H1 (cell line): ENCODE data around the gene RPL31. TPM values are rescaled to one million over a fixed set of nuclear protein-coding genes. Genes with fewer than 3 reads are reported as not detected.
A peak's percentile ranks its signal among the peaks of the same experiment; 100 is the strongest.

ENCODE experiments used
- BRCA1 ChIP-seq: IDR thresholded peaks from 2 replicates; pipeline ENCODE4 v1.6.1; 2012; ENCODE audit warnings: low read depth, low read length, improper control_type of control experiment
- CBX5 ChIP-seq: fragments of 300-800, 300-1000 bp; sonication (generic); IDR thresholded peaks from 2 replicates; pipeline ENCODE4 v1.7.1; 2016; ENCODE audit warnings: antibody characterized with exemption, low read length, low read depth
- HDAC2 ChIP-seq, 2 experiments: fragments of 300-600 bp in 1 of 2; sonication (generic) in 1 of 2; IDR thresholded peaks; 2 replicates each; pipeline ENCODE4 v1.6.1; 2011 to 2012; ENCODE audit warnings: low read depth in 2 of 2, low read length in 2 of 2, mild to moderate bottlenecking in 2 of 2, moderate library complexity in 2 of 2, borderline replicate concordance in 1 of 2, inconsistent platforms in 1 of 2
- POLR2A ChIP-seq, 2 experiments: IDR thresholded peaks; 1 replicate in 1 of 2; 2 replicates in 1 of 2; pipeline ENCODE4 v1.6.1; 2011; ENCODE audit warnings: low read depth in 2 of 2, low read length in 2 of 2, mild to moderate bottlenecking in 2 of 2; ENCODE audit errors: control extremely low read depth in 1 of 2
- SIRT6 ChIP-seq: IDR thresholded peaks from one replicate; pipeline ENCODE4 v1.7.1; 2012; ENCODE audit warnings: low read length, inconsistent platforms
- SRF ChIP-seq: IDR thresholded peaks from 2 replicates; pipeline ENCODE4 v1.6.1; 2011; ENCODE audit warnings: mild to moderate bottlenecking, low read depth, low read length, moderate library complexity
- polyA plus RNA-seq, 7 experiments: library from polyadenylated mRNA; depleted of rRNA in 3 of 7; stranded (reverse) in 5 of 7; unstranded in 2 of 7; fragments of >200 nt in 5 of 7; fragments of 200-250 nt in 2 of 7; gene quantifications; 1 replicate in 5 of 7; 2 replicates in 1 of 7; 4 replicates in 1 of 7; pipeline versions ENCODE4 v1.2.1 to v1.2.3, GENCODE V29; 2011 to 2013; ENCODE audit warnings: missing spikeins in 2 of 7, mixed read lengths in 2 of 7
- total RNA-seq: library from RNA; stranded (reverse); fragmentation: NEBNext Ultra II Directional; extraction: Animal tissue kit (Norgen Biotek cat#: 25700); gene quantifications from 2 replicates; pipeline ENCODE4 v1.2.1, GENCODE V29; 2021
- TF ChIP-seq, protein P1 (sequence below): IDR thresholded peaks from 2 replicates; pipeline ENCODE4 v1.6.1; 2012; ENCODE audit warnings: low read length, inconsistent platforms

Gene RPL31
- total and polyA plus RNA-seq, 2 of the 8 experiments (the other 6 are each of a cell fraction or from before 2014, with no cell fraction given): 1,463 to 1,722 TPM

DNA sequence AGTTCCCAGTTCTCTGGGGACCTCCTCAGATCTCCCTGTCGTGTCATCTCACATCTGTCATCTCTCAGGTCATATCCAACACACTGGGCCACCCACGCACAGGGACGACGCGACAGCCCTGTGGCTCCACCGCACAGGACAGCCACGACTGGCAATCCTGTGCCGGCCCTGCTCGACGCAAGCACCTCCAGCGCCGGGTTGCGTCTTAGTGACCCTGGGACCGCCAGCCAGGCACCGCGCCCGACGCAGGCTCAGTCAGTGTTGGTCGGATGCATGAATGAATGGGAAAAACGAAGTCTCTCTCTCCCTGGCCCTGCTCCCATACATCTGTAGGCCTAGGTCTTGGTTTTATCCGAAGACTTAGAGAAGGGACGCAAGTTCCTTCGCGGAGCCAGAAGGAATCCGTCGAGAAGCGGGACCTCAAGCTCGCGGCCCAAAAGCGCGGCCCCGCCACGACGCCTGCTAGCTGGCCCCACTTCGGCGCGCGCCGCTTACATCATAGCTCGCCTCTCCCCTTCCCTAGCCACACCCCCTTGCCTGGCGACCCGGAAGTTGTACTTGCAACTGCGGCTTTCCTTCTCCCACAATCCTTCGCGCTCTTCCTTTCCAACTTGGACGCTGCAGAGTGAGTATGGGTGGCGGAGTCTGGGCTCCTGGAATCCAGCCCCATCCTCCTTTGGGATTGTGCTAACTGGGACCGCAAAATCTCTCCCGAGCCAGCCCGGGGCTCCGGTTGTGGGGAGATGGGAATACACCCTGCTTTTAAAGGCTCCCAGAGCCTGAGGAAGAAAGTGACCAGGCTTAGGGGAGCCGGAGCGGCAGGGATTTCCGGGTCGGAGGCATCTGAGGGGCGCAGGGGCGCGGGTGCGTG is at the start of gene RPL31 (continued):
- TF ChIP-seq SIRT6 (no peak), POLR2A (IDR thresholded peaks at IDR 0.05; ENCODE audit: control extremely low read depth in 1 of 2, low read depth in 2 of 2, low read length in 2 of 2) (peak; percentile 86 to 99), BRCA1 (no peak; the same call in 1 of the 2 replicates), SRF (0 out of 2 replicates have a peak, but pooled peaks have one; percentile 43), CBX5 (no peak), HDAC2 (IDR thresholded peaks at IDR 0.05; ENCODE audit: borderline replicate concordance in 1 of 2, low read depth in 2 of 2, low read length in 2 of 2) (0 out of 4 replicates have a peak, but pooled peaks of 1 of the 2 experiments have one; percentile 60)
- TF ChIP-seq, protein P1, sequence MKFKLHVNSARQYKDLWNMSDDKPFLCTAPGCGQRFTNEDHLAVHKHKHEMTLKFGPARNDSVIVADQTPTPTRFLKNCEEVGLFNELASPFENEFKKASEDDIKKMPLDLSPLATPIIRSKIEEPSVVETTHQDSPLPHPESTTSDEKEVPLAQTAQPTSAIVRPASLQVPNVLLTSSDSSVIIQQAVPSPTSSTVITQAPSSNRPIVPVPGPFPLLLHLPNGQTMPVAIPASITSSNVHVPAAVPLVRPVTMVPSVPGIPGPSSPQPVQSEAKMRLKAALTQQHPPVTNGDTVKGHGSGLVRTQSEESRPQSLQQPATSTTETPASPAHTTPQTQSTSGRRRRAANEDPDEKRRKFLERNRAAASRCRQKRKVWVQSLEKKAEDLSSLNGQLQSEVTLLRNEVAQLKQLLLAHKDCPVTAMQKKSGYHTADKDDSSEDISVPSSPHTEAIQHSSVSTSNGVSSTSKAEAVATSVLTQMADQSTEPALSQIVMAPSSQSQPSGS: peak; percentile 81
